OCI-LY1 (cell line): ENCODE data around the gene BIRC5.

ENCODE experiments used
- H2AFZ ChIP-seq: fragments of 200-600 bp; sonication (generic), shearing (Covaris generic); 2 replicates; pipeline ENCODE4 v1.6.0; 2014; ENCODE audit warnings: antibody characterized with exemption, mild to moderate bottlenecking, low read length
- H3F3A ChIP-seq: fragments of 200-600 bp; sonication (generic), shearing (Covaris generic); 2 replicates; pipeline ENCODE4 v1.6.0; 2014; ENCODE audit warnings: mild to moderate bottlenecking, antibody characterized with exemption, low read length, moderate library complexity; ENCODE audit not compliant: insufficient read depth
- H3K27ac ChIP-seq: fragments of 200-600 bp; sonication (generic); 2 replicates; pipeline ENCODE4 v1.5.1; 2014; ENCODE audit warnings: low read length, mixed run types, mild to moderate bottlenecking, low read depth; ENCODE audit not compliant: poor library complexity, severe bottlenecking
- H3K27me3 ChIP-seq: fragments of 200-600 bp; sonication (generic); 2 replicates; pipeline ENCODE4 v1.6.0; 2014; ENCODE audit warnings: antibody characterized with exemption, mild to moderate bottlenecking, low read length, moderate library complexity; ENCODE audit not compliant: insufficient read depth
- H3K36me3 ChIP-seq: fragments of 200-600 bp; sonication (generic); 2 replicates; pipeline ENCODE4 v1.6.1; 2014; ENCODE audit warnings: mild to moderate bottlenecking, antibody characterized with exemption, low read length, moderate library complexity, mixed read lengths; ENCODE audit not compliant: insufficient read depth
- H3K4me1 ChIP-seq: fragments of 200-600 bp; sonication (generic); 2 replicates; pipeline ENCODE4 v1.5.1; 2014; ENCODE audit warnings: mild to moderate bottlenecking, low read length, moderate library complexity; ENCODE audit not compliant: insufficient read depth, severe bottlenecking
- H3K4me2 ChIP-seq: fragments of 200-600 bp; sonication (generic), shearing (Covaris generic); 2 replicates; pipeline ENCODE4 v1.6.1; 2014; ENCODE audit warnings: low read length
- H3K4me3 ChIP-seq: fragments of 200-600 bp; sonication (generic); 2 replicates; pipeline ENCODE4 v1.5.1; 2014; ENCODE audit warnings: low read length, low read depth, mild to moderate bottlenecking, mixed read lengths; ENCODE audit not compliant: poor library complexity, severe bottlenecking
- H3K79me2 ChIP-seq: fragments of 200-600 bp; shearing (Covaris generic); 2 replicates; pipeline ENCODE4 v1.6.1; 2016; ENCODE audit warnings: mixed run types, low read length, mixed read lengths; ENCODE audit not compliant: insufficient read depth
- H3K9ac ChIP-seq: fragments of 200-600 bp; sonication (generic), shearing (Covaris generic); 2 replicates; pipeline ENCODE4 v1.6.1; 2014; ENCODE audit warnings: mild to moderate bottlenecking, low read length, mixed read lengths
- H3K9me2 ChIP-seq: fragments of 200-600 bp; sonication (generic), shearing (Covaris generic); 2 replicates; pipeline ENCODE4 v1.6.1; 2014; ENCODE audit warnings: low read depth, mild to moderate bottlenecking, low read length, mixed read lengths
- H3K9me3 ChIP-seq: fragments of 200-600 bp; shearing (Covaris generic); 2 replicates; pipeline ENCODE4 v1.6.1; 2014; ENCODE audit warnings: low read length, mixed read lengths
- H4K20me1 ChIP-seq: fragments of 200-600 bp; sonication (generic), shearing (Covaris generic); 2 replicates; pipeline ENCODE4 v1.6.0; 2016; ENCODE audit warnings: mild to moderate bottlenecking, low read length; ENCODE audit not compliant: insufficient read depth
- EZH2 ChIP-seq: fragments of 200-600 bp; sonication (generic), shearing (Covaris generic); IDR thresholded peaks from 2 replicates; pipeline ENCODE4 v1.8.0; 2017; ENCODE audit warnings: borderline replicate concordance, mixed run types, mild to moderate bottlenecking, antibody characterized with exemption, low read length, moderate library complexity, mixed read lengths
- TF ChIP-seq, protein P1 (sequence below): fragments of 200-600 bp; sonication (generic), shearing (Covaris generic); IDR thresholded peaks from 2 replicates; pipeline ENCODE4 v1.5.1; 2017; ENCODE audit warnings: mild to moderate bottlenecking, antibody characterized with exemption, low read length, moderate library complexity, mixed read lengths

BIRC5 gene

DNA sequence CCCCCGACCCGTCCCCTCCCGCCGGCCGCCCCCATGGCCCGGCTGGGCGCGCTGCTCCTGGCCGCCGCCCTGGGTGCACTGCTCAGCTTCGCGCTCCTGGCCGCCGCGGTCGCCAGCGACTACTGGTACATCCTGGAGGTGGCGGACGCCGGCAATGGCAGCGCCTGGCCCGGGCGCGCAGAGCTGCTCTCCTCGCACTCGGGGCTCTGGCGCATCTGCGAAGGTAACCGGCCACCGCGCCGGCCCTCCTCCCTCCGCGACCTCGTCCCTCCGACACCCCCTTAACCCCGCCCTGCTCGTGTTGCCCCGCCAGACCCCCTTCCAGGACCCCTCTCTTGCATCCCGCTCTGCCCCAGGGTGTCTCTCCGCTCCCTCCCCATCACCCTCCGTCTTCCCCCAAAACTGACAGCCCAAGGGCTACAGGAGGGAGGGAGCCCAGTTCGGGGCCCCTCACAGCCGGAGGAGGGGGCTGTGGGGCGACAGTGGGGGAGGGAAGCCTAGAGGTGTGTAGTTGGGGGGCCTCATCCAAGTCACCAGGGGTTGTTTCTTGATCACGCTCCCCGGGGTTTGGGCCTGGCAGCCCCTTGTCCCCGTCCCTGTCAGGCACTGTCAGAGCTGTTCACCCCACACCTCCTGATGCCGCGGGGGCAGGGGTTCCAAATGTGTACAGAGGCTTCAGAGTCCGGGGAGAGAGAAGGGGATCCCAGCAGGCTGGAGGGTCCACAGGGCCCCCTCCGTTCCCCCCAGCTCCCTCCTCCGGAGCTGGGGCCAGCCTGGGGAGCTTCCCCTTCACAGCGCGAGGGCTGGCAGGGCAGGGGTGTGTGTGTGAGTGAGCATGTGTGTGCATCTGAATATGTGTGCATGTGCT, 18.2 kb downstream of the BIRC5 start:
- Histone ChIP-seq H3K79me2 (no peaks in the 10 kb centered on the region), H2AFZ (no peak overlapping the region), H3K27ac (no peak overlapping the region), H3K4me2 (no peak overlapping the region; the same call in 1 of the 2 replicates), H3K9me2 (no peaks in the 10 kb centered on the region), H3F3A (no peaks in the 10 kb centered on the region), H3K36me3 (no peaks in the 10 kb centered on the region), H3K9ac (no peak overlapping the region), H4K20me1 (no peaks in the 10 kb centered on the region), H3K9me3 (no peaks in the 10 kb centered on the region), H3K27me3 (peaks cover 9% of the 10 kb centered on the region; the same call in 1 of the 2 replicates), H3K4me1 (peaks cover 29% of the 10 kb centered on the region), H3K4me3 (no peak overlapping the region)
- TF ChIP-seq, protein P1, sequence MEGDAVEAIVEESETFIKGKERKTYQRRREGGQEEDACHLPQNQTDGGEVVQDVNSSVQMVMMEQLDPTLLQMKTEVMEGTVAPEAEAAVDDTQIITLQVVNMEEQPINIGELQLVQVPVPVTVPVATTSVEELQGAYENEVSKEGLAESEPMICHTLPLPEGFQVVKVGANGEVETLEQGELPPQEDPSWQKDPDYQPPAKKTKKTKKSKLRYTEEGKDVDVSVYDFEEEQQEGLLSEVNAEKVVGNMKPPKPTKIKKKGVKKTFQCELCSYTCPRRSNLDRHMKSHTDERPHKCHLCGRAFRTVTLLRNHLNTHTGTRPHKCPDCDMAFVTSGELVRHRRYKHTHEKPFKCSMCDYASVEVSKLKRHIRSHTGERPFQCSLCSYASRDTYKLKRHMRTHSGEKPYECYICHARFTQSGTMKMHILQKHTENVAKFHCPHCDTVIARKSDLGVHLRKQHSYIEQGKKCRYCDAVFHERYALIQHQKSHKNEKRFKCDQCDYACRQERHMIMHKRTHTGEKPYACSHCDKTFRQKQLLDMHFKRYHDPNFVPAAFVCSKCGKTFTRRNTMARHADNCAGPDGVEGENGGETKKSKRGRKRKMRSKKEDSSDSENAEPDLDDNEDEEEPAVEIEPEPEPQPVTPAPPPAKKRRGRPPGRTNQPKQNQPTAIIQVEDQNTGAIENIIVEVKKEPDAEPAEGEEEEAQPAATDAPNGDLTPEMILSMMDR = no peak
- no peak for TF ChIP-seq EZH2

DNA sequence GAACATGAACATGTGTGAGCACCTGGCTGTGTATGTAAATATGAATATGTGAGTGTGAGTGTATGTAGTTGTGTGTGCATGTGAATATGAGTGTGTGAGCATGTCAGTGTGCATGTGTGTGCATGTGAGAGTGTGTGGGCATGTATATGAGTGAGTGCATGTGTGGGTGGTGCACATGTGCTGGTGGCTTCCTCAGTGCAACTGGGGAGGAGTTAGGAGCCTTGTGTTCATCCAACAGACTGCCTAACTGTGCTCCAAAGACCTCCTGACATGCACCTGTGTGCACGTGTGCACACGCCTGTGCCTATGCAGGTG, 18.8 kb downstream of the BIRC5 start:
- Histone ChIP-seq H3K4me1 (peaks cover 35% of the 10 kb centered on the region), H3K4me2 (no peak overlapping the region)

DNA sequence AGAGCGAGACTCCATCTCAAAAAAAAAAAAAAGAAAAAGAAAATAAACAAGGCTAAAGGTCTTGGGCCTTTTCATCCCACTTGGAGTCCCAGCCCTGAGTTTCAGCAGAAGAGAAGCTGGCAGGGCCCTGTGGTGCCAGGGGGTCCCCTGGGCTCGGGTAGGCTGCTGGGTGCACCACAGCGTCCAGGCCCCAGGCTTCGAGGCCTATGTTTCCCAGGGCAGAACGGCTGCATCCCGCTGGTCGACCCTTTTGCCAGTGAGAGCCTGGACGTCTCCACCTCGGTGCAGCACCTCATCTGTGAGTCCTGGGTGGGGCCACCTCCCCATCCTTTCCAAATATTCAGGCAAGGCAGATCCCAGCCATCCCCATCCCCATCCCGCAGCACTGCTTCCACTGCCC, 19.6 kb downstream of the BIRC5 start:
- Histone ChIP-seq H3K4me3 (no peak overlapping the region), H3K27me3 (peaks cover 9% of the 10 kb centered on the region; the same call in 1 of the 2 replicates), H4K20me1 (no peaks in the 10 kb centered on the region), H3F3A (no peaks in the 10 kb centered on the region), H3K4me2 (no peak overlapping the region), H3K9me2 (no peaks in the 10 kb centered on the region), H3K36me3 (no peaks in the 10 kb centered on the region), H2AFZ (no peak overlapping the region), H3K9ac (no peak overlapping the region), H3K9me3 (no peaks in the 10 kb centered on the region), H3K27ac (no peak overlapping the region), H3K79me2 (no peaks in the 10 kb centered on the region), H3K4me1 (peaks cover 39% of the 10 kb centered on the region)
- TF ChIP-seq, protein P1 = no peak
- no peak for TF ChIP-seq EZH2

More for the DNA sequence above, 18.8 kb downstream of the BIRC5 start:
- Histone ChIP-seq H3F3A (no peaks in the 10 kb centered on the region), H3K27ac (no peak overlapping the region), H3K9me3 (no peaks in the 10 kb centered on the region), H3K79me2 (no peaks in the 10 kb centered on the region), H3K36me3 (no peaks in the 10 kb centered on the region), H3K9ac (no peak overlapping the region), H3K27me3 (peaks cover 9% of the 10 kb centered on the region; the same call in 1 of the 2 replicates), H4K20me1 (no peaks in the 10 kb centered on the region), H3K4me3 (no peak overlapping the region), H3K9me2 (no peaks in the 10 kb centered on the region), H2AFZ (no peak overlapping the region)
- TF ChIP-seq, protein P1 = no peak
